NOMO-1 (cell line): ENCODE measurements around the gene NPHP4.
"Not testable (repeated sequence)": the region's sequence is repeated elsewhere in the genome, so short reads cannot be mapped to it uniquely, and the experiment has no call there.

Experiments
- DNase-seq, 2 experiments: peaks; one replicate each; lab custom pipeline; 2025; ENCODE audit not compliant: unreplicated experiment in 2 of 2; lab: John Stamatoyannopoulos, UW

Gene NPHP4

DNA sequence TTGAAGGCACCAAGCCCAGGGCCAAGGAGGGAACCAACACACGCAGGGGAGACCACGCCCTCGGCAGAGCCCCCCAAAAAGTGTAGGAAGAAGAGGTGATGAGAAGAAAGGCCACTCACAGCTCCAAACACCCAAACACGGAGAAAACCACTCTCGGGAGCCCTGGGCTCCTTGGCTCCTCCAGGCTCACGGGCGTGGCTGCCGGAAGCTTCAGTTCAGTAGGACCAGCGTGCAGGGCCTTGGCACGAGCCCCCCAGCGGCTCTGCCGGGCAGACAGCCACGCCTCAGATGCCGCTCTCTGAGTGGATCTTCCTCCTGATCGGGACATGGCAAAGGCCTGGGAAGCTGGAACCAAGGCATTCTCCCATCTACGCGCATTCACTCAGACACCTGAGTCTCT lies 94.0 kb downstream of the NPHP4 start:
- DNase-seq: no peak

DNA sequence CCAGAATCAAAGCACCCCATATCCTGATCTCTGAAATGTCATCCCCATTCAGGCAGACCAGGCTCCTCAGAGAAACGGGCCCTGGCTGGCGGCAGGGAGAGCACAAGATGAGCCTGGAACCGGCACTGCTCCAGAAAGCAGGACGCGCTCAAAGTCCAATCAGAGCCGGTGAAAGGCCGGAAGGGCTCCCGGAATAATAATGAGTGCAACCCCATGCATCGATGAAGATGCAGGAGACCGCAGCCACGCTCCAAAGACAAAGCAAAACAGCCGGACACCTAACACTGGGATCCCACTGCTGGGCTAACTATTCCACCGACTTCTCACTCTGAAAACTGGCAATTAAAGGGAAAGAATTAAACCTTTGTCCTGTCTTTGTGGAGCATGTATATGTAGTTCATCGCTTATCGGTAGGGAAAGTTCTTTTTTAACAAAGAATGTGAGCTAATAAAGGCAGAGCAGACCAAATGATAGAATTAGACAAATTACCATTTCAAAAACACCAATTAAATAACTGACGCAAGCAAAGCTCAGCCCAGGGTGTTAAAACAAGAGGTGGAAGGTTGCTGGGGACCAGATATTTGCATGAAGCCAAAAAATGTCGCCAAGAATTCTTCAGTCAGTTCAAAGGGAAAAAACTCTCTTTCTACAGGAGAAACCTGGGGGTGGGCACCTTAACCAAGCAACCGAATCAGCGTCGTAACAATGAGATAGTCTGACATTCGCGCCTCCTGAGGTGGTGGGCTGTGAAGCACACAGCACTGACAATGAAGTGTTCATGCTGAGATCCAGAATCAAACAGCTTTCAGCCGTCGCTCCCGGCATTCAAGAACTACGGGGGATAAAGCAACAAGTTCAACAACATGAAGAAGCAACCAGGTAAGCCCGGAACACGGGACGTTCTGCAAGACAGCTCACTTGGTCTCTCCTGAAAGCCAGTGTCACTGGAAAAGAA lies 95.2 kb downstream of the NPHP4 start:
- no peak for DNase-seq

DNA sequence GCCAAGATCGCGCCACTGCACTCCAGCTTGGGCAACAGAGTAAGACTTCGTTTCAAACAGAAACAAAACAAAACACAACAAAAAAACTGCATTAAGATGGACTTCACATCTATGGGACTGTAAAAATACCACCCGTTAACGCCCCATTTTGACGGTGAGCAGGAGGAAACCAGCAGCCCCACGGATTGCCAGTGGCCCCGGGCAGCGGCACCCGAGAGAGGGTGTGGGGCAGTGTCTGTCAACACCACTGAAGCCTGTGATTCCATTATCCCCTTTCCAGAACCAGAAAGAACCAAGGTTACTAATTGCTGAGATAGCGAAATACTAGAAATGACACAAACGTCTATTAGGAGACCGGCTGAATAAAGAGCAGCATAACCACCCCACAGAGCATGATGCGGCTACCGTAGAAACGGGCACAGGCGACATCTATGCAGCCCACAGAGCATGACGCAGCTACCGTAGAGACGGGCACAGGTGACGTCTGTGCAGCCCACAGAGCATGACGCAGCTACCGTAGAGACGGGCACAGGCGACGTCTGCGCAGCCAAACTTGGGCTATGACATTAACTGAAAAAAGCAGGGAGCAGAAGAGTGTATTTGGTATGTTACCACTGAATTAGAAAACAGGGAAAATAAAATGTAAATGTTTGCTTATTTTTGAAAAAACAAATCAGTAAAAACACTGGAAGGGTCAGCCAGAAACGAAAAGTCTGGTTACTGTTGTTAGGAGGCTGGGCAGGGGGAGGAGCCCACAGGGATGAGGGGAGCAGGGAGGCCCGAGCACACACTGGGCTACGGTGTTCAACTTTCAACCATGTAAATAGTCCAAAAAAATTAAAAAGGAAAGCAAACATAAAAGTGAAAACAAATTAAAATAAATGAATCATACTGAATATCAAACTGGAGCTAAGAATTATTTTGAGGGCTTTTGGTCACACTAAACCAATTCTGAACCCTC lies 96.5 kb downstream of the NPHP4 start:
- no peak for DNase-seq

DNA sequence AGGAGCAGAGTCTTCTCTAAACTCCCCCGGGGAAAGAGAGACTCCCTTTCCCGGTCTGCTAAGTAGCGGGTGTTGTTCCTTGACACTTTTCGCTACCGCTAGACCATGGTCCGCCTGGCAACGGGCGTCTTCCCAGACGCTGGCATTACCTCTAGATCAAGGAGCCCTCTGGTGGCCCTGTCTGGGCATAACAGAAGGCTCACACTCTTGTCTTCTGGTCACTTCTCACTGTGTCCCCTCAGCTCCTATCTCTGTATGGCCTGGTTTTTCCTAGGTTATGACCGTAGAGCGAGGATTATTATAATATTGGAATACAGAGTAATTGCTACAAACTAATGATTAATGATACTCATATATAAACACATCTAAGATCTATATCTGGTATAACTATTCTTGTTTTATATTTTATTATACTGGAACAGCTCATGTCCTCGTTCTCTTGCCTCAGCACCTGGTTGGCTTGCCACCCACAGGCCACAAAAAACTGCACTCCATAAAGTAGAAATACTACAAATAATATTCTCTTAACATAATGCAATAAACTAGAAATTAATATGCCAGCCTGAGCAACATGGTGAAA lies 98.4 kb downstream of the NPHP4 start:
- not testable (repeated sequence) for DNase-seq

DNA sequence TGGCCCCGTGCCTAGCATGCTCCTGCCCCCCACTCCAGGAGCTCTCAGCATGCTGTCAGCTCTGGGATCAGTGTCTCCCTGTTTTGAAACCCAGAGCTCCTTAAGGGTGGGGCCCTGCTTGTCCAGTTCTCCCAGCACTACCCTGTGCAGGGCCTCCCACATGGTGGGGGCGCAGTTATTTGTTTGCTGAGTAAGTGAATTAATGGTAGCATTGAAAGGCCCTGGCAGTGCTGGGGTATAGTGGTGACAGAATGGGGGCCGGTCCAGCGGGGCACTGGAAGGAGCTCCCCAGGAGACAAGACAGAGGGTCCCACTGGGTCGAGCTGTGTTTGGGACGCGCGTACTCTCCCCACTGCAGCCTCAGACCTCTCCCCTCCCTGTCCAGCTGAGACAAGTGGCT lies 99.9 kb downstream of the NPHP4 start:
- no peak for DNase-seq

DNA sequence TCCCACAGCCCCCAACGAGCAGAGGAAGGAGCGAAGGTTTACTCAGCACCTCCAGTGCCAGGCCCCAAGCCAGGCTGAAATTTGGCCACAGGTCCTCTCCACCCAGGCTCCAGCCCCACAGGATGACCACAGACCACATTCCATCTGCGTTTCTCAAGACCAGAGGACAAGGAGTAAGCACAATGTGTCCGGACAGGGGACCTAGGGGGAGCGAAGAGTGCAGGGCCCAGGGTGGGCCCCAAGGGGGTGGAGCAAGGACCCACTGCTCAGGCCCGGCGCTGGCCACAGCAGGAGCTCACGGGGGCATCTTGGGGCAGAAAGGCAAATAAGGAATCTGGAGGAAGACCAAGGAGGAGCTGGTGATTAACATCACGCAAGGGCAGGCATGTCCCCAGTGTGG lies 100.5 kb downstream of the NPHP4 start:
- no peak for DNase-seq

DNA sequence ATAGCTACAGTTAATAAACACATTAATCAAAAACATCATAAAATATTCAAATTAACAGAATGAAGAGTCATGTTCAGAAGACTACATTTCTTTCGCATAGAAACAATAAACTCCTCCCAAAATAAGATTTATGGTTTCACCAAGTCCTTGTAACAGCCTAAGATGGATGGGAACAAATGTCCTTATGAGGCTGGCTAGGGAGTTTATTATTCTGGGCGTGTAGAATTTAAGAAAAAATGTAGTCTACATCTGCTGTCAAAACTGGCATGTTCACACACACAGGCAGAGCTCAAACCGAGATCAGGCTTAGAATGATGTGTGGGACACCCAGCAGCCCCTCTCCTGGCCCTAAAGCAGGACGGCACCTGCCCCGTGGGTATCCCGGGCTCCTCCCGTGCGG lies 101.1 kb downstream of the NPHP4 start:
- no peak for DNase-seq

DNA sequence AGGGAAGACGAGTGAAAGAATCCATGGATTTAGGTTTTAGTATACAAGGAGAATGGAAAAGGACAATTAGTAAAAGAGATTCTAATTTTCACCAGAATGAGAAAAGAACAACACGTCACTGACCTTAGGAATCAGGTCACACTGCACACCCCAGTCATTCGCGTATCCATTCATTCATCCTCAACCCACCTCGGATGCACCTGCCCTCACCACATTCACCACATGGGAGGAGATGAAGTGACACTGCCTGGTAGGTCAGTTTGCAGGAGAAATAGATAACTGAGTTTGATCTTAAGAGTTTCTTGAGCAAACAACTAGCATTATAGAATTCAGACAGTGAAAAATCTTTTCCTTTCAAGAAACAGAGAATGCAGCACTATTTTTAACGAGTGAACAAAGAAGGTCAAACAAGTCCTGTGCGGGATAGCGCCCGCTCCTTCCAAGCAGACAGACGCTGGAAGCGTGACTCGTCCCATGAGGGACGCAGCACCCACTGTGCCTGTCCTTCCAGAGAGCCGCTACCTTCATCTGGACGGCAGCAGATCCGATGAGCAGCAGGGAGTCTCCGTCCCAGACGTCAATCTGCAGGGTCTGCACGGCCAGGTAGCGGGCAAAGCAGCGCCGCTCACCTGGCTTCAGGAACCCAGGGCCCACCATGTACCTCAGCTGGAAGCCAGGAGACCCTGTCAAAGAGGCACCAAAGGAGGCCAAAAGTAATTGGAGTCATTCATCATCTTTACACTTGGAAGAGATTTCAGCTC lies 101.7 kb downstream of the NPHP4 start:
- DNase-seq: no peak

DNA sequence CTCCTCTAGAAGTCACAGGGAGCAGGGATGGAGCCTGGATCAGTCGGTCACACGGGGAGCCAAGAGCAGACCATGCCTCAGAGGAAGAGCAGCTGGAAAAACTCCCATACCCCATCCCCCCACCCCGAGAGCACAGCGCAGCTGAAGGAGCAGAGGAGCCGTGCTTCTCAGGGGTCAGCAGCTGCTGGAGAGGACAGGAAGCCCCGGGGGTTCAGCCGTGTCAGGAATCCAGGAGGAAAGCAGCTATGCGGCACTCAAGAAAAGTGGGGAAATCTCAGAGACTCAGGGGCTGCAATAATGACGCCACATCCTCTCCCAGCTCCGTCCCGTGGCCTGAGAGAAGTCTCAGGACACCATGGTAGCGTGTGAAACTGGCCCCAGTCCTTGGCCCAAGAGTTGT lies 102.3 kb downstream of the NPHP4 start:
- no peak for DNase-seq

DNA sequence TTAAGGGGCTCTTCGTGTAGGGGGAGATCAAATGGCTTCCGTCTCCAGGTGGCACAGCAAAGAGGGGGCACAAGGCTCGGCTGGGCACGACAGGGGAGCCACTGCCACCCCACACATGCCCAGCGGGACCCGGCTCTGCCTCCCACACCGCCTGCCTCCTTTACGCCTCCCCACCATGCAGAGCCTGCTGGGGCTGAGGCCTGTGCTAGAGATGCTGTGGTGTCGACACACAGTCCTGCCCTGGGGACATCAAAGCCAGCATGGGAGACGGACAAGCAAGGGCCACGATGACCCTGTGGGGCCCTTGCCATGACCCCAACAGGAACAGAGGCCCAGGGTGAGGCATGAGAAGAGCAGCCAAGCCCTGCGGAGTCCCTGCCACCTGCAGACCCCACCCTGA lies 102.8 kb downstream of the NPHP4 start:
- no peak for DNase-seq

DNA sequence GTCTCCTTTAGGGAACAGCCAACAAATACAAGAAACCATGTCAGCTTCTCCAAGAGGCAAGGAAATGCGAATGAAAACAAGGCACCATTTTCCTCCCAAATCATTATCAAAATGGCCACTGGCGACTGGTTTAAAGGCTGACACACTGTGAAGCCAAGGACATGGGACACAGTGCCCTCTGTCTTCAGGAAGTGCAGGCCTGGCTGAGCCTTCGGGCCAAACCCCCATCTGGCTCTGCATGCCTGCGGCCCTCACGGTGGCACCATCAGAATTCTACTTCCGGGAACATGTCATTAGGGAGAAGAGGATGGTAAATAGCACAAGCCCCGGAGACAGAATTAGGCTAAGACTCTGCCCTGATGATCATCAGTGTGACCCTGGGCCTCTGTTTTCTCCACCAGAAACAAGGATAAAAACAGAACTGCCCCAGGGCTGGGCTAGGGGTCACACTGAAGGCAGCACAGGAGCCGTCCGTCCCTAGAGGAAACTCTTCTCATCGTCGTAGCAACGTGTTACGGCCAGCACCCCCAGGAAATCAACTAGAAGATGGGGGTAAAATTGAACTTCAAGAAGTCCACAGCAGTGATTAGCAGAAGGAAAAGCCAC lies 103.5 kb downstream of the NPHP4 start:
- no peak for DNase-seq

DNA sequence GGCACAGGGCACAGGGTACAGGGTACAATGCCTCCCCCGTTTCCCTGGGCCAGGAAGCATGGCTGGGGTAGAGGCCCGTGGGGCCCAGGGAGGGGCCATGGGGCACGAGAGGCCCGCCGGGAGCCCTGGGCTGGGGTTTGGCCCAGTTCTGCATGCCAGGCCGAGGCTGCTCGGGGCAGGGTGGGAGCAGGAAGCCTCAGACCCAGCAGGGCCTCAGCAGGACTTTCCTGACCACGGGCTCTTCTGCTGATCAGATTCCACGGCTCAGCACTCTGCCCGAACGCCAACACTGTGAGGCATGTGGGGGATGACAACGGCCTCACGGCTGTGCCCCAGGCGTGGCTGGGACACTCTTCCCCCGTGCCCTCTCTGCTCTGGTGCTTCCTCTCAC lies 104.3 kb downstream of the NPHP4 start:
- no peak for DNase-seq

DNA sequence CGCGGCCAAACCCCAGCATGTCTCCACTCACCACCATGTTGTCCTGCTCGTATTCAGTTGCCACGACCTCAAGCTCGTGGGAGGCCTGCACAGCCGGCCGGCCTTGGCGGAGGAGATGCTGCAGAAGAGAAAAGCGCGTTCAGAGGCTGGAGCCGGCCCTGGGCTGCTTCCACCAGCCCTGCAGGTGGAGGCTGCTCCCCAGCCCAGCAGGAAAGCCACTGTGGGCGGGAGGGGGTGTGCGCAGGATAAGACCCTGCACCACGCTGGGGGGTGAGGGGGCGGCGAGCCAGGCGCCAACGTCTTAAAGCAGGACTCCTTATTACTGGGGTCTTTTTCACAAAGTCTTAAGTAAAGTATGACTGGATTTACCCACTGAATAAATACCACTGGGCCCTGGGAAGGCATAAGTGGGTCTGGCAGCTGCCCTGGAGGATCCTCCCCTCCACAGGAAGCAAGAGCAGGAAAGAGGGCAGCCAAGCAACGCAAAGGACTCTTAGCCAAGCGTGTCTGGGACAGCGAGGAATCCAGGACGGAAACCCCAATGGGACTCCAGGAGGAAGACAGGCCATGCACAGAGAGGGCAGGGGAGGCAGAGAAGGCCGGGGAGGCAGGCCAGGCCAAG lies 104.8 kb downstream of the NPHP4 start:
- no peak for DNase-seq

DNA sequence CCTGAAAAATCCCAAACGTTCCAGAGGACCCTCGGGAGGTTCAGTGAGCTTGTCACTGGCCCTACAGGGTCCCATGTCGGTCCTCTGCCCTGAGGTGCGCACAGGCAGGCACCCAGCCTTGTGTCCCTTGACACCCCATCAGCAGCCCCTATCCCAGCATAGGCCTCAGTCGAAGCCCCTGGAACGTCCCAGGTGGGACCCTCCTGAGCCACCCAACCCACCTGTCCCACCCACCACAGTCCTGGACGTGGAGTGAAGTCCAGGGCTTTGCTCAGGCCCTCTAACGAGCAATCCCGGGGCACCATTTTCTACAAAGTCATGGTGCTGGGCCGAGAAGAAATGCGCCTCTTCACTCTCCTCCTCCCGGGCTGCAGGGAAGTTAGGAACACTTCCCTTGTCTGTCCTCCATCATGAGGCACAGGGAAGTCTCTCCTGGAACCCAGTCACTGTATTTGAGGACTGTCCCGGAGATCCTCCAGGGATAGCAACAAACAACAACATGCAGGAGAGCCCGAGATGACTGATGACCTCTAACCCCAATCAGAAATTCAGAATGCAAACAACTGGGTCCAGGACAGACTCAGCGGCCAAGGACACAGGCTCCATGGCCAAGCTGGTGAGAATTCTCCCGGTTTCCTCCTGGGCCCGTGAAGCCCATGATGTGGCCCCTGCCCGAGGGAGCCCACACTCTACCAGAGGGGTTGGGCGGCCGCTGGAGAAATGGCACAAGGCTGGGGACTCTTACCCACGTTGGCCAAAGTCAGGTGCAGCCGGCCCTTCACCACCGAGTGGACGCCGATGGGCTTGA lies 105.5 kb downstream of the NPHP4 start:
- no peak for DNase-seq

DNA sequence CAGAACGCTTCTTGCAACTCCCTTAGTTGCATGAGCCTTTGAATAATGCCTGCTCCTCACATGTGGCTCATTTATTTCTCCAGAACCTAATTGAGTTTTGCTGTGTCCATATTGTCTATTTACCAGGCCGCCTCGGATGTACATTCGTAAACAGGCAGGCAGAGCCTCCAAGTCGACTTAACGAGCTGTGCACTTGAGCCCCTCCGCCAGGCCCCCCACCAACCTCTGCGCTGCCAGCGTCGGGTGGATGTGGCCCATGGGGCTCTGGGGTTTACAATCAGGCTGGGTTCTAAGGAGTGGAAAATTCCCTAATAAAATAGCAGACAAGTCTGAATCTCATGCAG lies 106.1 kb downstream of the NPHP4 start:
- no peak for DNase-seq

DNA sequence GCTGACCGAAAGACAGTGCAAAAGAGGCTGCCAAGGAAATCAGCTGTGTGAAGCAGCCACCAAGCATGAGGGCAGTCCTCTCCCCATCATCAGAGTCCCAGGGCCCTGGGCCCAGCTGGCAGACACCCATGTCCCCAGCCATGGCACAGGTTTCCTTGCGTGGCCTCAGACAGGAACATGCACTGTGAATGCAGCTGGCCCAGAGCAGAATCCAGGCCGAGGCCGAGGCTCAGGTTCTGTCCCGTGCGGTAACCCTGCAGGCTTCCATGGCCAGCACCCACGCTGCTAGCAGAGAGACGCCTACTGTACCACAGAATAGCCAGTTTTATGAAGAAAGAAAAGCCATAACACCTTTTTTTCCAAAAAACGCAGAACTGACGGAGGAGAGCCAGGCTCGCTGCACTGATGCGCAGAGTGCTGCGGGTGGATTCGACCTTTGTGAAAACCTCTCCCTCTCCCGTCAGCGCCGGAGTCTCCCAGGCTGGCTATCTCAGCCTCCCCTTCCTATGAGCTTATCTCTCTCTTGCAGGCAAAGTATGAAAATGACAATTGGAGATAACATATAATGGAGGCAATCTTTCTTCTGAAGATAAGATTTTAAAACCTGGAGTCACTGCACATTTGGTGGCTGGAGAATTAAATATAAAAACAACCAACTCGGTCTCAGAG lies 106.6 kb downstream of the NPHP4 start:
- DNase-seq: no peak

DNA sequence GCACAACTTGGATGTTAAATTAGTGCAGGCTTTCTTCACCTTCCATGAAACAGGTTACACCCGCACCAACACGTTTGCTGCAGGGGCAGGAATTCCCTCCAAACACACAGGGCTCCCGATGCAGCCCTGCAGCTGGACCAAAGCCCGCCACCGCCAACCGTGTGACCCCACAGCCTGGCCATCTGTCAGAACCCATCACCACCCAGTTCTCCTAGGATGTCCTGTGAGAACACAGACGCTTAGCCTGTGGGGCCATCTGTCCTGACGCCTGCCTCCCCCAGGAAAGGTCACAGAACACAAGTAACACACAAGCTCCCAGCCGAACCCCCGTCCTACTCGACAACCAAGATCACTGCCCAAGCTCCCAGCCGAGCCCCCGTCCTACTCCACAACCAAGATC lies 108.1 kb downstream of the NPHP4 start:
- DNase-seq: no peak
